OCI-LY1 (cell line): ENCODE results near the gene CELSR2.
"Not testable (repeated sequence)": the region's sequence is repeated elsewhere in the genome, so short reads cannot be mapped to it uniquely, and the experiment has no call there.

Source experiments
- EZH2 ChIP-seq: fragments of 200-600 bp; sonication (generic), shearing (Covaris generic); IDR thresholded peaks from 2 replicates; pipeline ENCODE4 v1.8.0; 2017; ENCODE audit warnings: borderline replicate concordance, mixed run types, mild to moderate bottlenecking, antibody characterized with exemption, low read length, moderate library complexity, mixed read lengths
- TF ChIP-seq, protein P1 (sequence below): fragments of 200-600 bp; sonication (generic), shearing (Covaris generic); IDR thresholded peaks from 2 replicates; pipeline ENCODE4 v1.5.1; 2017; ENCODE audit warnings: mild to moderate bottlenecking, antibody characterized with exemption, low read length, moderate library complexity, mixed read lengths

DNA sequence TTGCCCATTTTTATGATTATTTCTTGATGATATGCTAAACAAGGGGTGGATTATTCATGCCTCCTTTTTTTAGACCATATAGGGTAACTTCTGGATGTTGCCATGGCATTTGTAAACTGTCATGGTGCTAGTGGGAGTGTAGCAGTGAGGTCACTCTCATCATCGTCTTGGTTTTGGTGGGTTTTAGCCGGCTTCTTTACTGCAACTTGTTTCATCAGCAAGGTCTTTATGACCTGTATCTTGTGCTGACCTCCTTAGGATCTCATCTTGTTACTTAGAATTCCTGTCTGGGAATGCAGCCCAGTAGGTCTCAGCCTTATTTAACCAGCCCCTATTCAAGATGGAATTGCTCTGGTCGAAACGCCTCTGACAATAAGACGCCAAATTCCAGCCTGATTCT lies 37.4 kb downstream of the CELSR2 start:
- TF ChIP-seq, protein P1, sequence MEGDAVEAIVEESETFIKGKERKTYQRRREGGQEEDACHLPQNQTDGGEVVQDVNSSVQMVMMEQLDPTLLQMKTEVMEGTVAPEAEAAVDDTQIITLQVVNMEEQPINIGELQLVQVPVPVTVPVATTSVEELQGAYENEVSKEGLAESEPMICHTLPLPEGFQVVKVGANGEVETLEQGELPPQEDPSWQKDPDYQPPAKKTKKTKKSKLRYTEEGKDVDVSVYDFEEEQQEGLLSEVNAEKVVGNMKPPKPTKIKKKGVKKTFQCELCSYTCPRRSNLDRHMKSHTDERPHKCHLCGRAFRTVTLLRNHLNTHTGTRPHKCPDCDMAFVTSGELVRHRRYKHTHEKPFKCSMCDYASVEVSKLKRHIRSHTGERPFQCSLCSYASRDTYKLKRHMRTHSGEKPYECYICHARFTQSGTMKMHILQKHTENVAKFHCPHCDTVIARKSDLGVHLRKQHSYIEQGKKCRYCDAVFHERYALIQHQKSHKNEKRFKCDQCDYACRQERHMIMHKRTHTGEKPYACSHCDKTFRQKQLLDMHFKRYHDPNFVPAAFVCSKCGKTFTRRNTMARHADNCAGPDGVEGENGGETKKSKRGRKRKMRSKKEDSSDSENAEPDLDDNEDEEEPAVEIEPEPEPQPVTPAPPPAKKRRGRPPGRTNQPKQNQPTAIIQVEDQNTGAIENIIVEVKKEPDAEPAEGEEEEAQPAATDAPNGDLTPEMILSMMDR: not testable (repeated sequence)
- TF ChIP-seq EZH2: not testable (repeated sequence)
